MCF 10A (cell line): ENCODE measurements around the gene POU2F3. TPM values are rescaled to one million over a fixed set of nuclear protein-coding genes. Genes with fewer than 3 reads are reported as not detected.

Experiments
- BruUV-seq: library from RNA; stranded (reverse); fragments of 400-500 nt; replicated peaks from 2 replicates; lab custom pipeline; 2021; lab: Mats Ljungman, UMichigan
- CTCF ChIA-PET: fragments of 300-600 bp; sonication (Branson Sonifier 250); formaldehyde crosslinking; extraction: SDS; loops from one replicate; lab custom pipeline; 2021; ENCODE audit warnings: antibody characterized with exemption, inconsistent platforms; lab: Yijun Ruan, JAX
- POLR2A ChIA-PET: fragments of 300-600, 350-650 bp; sonication (Branson Sonifier 250); formaldehyde crosslinking; extraction: SDS; loops from one replicate; lab custom pipeline; 2020; ENCODE audit warnings: antibody characterized with exemption, inconsistent platforms; lab: Yijun Ruan, JAX
- DNase-seq: peaks from one replicate; pipeline ENCODE4 v3.0.0-alpha.2; 2018; ENCODE audit not compliant: unreplicated experiment
- H3K27ac Mint-ChIP-seq: one replicate; pipeline ENCODE4 v1.8.0; 2022; ENCODE audit warnings: mild to moderate bottlenecking, low read depth, mixed read lengths; ENCODE audit not compliant: unreplicated experiment
- H3K27me3 Mint-ChIP-seq: one replicate; pipeline ENCODE4 v1.8.0; 2022; ENCODE audit warnings: mixed read lengths; ENCODE audit not compliant: insufficient read depth, unreplicated experiment
- H3K36me3 Mint-ChIP-seq: one replicate; pipeline ENCODE4 v1.8.0; 2022; ENCODE audit warnings: mild to moderate bottlenecking, moderate library complexity, mixed read lengths; ENCODE audit not compliant: insufficient read depth, unreplicated experiment
- H3K4me1 Mint-ChIP-seq: one replicate; pipeline ENCODE4 v1.8.0; 2022; ENCODE audit warnings: mixed read lengths; ENCODE audit not compliant: insufficient read depth, unreplicated experiment
- H3K4me3 Mint-ChIP-seq: one replicate; pipeline ENCODE4 v1.8.0; 2022; ENCODE audit warnings: mild to moderate bottlenecking, moderate library complexity, mixed read lengths; ENCODE audit not compliant: unreplicated experiment
- H3K9me3 Mint-ChIP-seq: one replicate; pipeline ENCODE4 v1.8.0; 2022; ENCODE audit warnings: mixed read lengths; ENCODE audit not compliant: unreplicated experiment
- intact Hi-C: fragments of 100-400 bp; cut with micrococcal nuclease; formaldehyde crosslinking; loops from 2 replicates; pipeline ENCODE4 v1.14.1; 2022
- total RNA-seq: library from RNA; stranded (reverse); gene quantifications from 2 replicates; pipeline ENCODE4 v1.2.3, GENCODE V29; 2022
- TF ChIP-seq, protein P1 (sequence below): fragments of 200-600 bp; IDR thresholded peaks from one replicate; pipeline ENCODE4 v1.8.0; 2022; ENCODE audit warnings: antibody characterized with exemption, mild to moderate bottlenecking; ENCODE audit not compliant: unreplicated experiment

POU2F3 gene
- total RNA-seq, 1 experiment from 2014 or later: not detected

GRCh38 chr11:120216426-120217102 lies 23.4 kb upstream of the POU2F3 start:
- BruUV-seq: no TSS peak
- Mint-ChIP-seq H3K36me3 (peaks cover 5% of the 10 kb centered on the region), H3K4me1 (peaks cover 17% of the 10 kb centered on the region), H3K9me3 (no peaks in the 10 kb centered on the region), H3K27ac (no peak overlapping the region), H3K27me3 (no peaks in the 10 kb centered on the region), H3K4me3 (no peak overlapping the region)
- intact Hi-C loops: no loop called here
- no peak for DNase-seq
- CTCF ChIA-PET: interaction anchor here (0.9 to 1.4 kb wide), 6 partner anchors 13 to 85 kb away, joined by 3 to 6 read pairs (median 4); no protein-coding TSS in a partner anchor
- POLR2A ChIA-PET: interaction anchor here (0.5 to 0.7 kb wide), 2 partner anchors 12 to 81 kb away, joined by 3 read pairs; no protein-coding TSS in a partner anchor
- TF ChIP-seq, protein P1, sequence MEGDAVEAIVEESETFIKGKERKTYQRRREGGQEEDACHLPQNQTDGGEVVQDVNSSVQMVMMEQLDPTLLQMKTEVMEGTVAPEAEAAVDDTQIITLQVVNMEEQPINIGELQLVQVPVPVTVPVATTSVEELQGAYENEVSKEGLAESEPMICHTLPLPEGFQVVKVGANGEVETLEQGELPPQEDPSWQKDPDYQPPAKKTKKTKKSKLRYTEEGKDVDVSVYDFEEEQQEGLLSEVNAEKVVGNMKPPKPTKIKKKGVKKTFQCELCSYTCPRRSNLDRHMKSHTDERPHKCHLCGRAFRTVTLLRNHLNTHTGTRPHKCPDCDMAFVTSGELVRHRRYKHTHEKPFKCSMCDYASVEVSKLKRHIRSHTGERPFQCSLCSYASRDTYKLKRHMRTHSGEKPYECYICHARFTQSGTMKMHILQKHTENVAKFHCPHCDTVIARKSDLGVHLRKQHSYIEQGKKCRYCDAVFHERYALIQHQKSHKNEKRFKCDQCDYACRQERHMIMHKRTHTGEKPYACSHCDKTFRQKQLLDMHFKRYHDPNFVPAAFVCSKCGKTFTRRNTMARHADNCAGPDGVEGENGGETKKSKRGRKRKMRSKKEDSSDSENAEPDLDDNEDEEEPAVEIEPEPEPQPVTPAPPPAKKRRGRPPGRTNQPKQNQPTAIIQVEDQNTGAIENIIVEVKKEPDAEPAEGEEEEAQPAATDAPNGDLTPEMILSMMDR: no peak

GRCh38 chr11:120217526-120217925 lies 22.4 kb upstream of the POU2F3 start:
- H3K27me3 Mint-ChIP-seq: no peaks in the 10 kb centered on the region
- no peak overlapping the region for H3K4me3 Mint-ChIP-seq
- intact Hi-C loops: no loop called here
- POLR2A ChIA-PET: no interaction called here
- no peak for DNase-seq
- H3K27ac Mint-ChIP-seq: no peak overlapping the region
- TF ChIP-seq, protein P1: no peak
- peaks cover 5% of the 10 kb centered on the region for H3K36me3 Mint-ChIP-seq
- H3K4me1 Mint-ChIP-seq: peaks cover 11% of the 10 kb centered on the region
- no TSS peak for BruUV-seq
- no peaks in the 10 kb centered on the region for H3K9me3 Mint-ChIP-seq
- CTCF ChIA-PET: interaction anchor here (0.9 to 1.1 kb wide), 2 partner anchors 47 to 85 kb away, joined by 3 to 4 read pairs; no protein-coding TSS in a partner anchor

DNA sequence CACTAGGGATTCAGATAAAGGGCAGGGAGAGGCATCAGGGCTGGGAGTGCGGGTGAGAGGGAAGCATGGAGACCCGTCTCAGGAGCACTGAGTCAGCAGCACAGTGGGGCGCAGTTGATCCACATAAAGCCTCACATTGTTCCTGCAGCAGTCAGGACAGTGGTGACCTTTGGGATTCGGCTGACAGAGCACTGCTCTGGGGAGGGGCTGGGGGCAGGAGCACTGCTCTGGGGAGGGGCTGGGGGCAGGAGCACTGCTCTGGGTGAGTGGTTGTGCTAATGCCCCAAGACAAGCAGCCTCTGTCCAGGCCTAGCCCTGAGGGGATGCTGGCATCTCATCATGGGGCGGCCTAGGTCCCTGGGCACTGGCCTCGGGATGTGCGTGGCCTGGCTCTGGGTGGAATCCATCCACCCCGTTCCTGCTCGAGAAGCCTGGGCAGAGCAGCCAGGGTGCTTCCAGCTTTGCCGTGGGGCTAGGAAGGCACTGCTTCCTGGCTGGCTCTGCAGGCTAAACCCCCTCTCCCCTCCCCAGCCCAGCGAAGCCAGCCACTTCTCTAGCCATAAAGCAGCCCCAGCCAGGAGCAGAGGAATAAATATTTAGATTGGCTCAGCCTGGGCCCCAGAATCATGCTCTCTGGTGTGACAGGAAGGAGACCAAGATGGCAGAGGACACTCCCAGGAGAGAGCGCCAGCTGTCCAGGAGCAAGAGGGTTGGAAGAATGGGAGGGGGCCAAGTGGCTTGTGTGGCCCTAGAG lies 21.8 kb upstream of the POU2F3 start:
- Mint-ChIP-seq H3K36me3 (peaks cover 5% of the 10 kb centered on the region), H3K27ac (no peak overlapping the region), H3K4me3 (no peak overlapping the region), H3K27me3 (no peaks in the 10 kb centered on the region), H3K9me3 (no peaks in the 10 kb centered on the region), H3K4me1 (peaks cover 7% of the 10 kb centered on the region)
- ChIA-PET POLR2A (no interaction called here), CTCF (interaction anchor here (1.1 to 3.0 kb wide), 2 partner anchors 12 to 47 kb away, joined by 4 to 10 read pairs; no protein-coding TSS in a partner anchor)
- no peak for DNase-seq
- TF ChIP-seq, protein P1: no peak
- no TSS peak for BruUV-seq
- intact Hi-C loops: no loop called here

DNA sequence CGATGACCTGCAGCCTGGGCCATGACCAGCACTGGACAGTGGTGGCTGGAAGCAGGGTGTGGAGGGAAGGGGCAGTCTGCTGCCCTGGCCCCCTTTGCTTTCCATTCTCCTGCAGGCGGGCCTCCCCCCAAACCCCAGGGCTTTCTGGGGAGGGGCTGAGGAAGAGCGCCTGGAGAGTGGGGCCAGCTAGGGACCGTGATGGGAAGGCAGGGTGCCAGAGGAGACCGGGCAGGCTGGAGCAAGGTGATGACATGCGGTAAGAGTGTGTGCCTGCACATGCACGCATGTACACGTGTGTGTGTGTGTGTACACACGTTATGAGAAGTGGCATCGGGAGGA lies 21.3 kb upstream of the POU2F3 start:
- Mint-ChIP-seq H3K36me3 (peaks cover 5% of the 10 kb centered on the region), H3K4me1 (peaks cover 7% of the 10 kb centered on the region), H3K9me3 (no peaks in the 10 kb centered on the region), H3K27ac (no peak overlapping the region), H3K27me3 (no peaks in the 10 kb centered on the region), H3K4me3 (no peak overlapping the region)
- DNase-seq: no peak
- no TSS peak for BruUV-seq
- ChIA-PET POLR2A (no interaction called here), CTCF (interaction anchor here (3.0 to 22.1 kb wide), 2 partner anchors 11 to 81 kb away, joined by 10 to 526 read pairs; no protein-coding TSS in a partner anchor)
- intact Hi-C loops: no loop called here
- TF ChIP-seq, protein P1: no peak
